ENCODE results near the gene NUDT5. TPM values are rescaled to one million over a fixed set of nuclear protein-coding genes. Genes with fewer than 3 reads are reported as not detected.

NUDT5 gene
- total and polyA plus RNA-seq, 2 of the 8 experiments (the other 6 are each of a cell fraction or from before 2014, with no cell fraction given), result 130 to 134 TPM

GRCh38 chr10:12188656-12189055, 7.0 kb downstream of the NUDT5 start (continued):
- TF ChIP-seq CTCF (IDR thresholded peaks at IDR 0.05; ENCODE audit: control extremely low read depth in 1 of 3, insufficient read depth in 1 of 3, low read depth in 1 of 3, low read length in 3 of 3), result no peak
- TF ChIP-seq SRF (IDR thresholded peaks at IDR 0.05; ENCODE audit: low read depth, low read length), result no peak
- no peak for TF ChIP-seq KDM1A (IDR thresholded peaks at IDR 0.05; ENCODE audit: borderline replicate concordance, low read length)
- no peak for TF ChIP-seq BRCA1 (IDR thresholded peaks at IDR 0.05; ENCODE audit: low read depth, low read length)
- TF ChIP-seq TBP (IDR thresholded peaks at IDR 0.05; ENCODE audit: low read depth, low read length), result no peak
- TF ChIP-seq ASH2L (IDR thresholded peaks at IDR 0.05; ENCODE audit: low read length), result no peak

All from H1 (cell line).